ENCODE measurements around the gene NATD1. TPM values are rescaled to one million over a fixed set of nuclear protein-coding genes. Genes with fewer than 3 reads are reported as not detected.

Gene NATD1
- polyA plus RNA-seq, 1 of the 3 experiments (the other 2 are of a cell fraction) = 3.9 TPM

- Histone ChIP-seq H3K4me1 (ENCODE audit: control insufficient read depth in 1 of 2, insufficient read depth in 2 of 2, low read depth in 1 of 2, low read length in 1 of 2) (peaks cover 0 to 8% of the 10 kb centered on the region in 2 experiments; a peak in 1 of 4 replicates), H4K20me1 (ENCODE audit: insufficient read depth) (no peaks in the 10 kb centered on the region), H3K9me2 (no peaks in the 10 kb centered on the region), H3K36me3 (replicated peaks in 1 of 2; ENCODE audit: control insufficient read depth in 1 of 2, insufficient read depth in 2 of 2, low read length in 1 of 2) (no peaks in the 10 kb centered on the region), H3K4me3 (ENCODE audit: low read depth in 2 of 2, low read length in 1 of 2) (no peak overlapping the region), H3K4me2 (peak overlapping the region; percentile 88; the same call in 1 of the 2 replicates), H3F3A (replicated peaks; ENCODE audit: insufficient read depth) (no peaks in the 10 kb centered on the region), H3K9ac (no peak overlapping the region), H3K9me3 (no peaks in the 10 kb centered on the region), H3K79me2 (ENCODE audit: insufficient read depth) (no peaks in the 10 kb centered on the region), H2AFZ (ENCODE audit: low read depth) (no peak overlapping the region), H3K27ac (ENCODE audit: low read depth in 2 of 2, low read length in 1 of 2) (no peak overlapping the region), H3K27me3 (ENCODE audit: insufficient read depth) (no peaks in the 10 kb centered on the region)
- POLR2A ChIA-PET = interaction anchor here (1.1 kb wide), 1 partner anchor 12 kb away, joined by 3 read pairs; no protein-coding TSS in a partner anchor
- CTCF ChIA-PET = interaction anchor here (1.3 kb wide), 1 partner anchor 12 kb away, joined by 4 read pairs; no protein-coding TSS in a partner anchor
- no peak for DNase-seq
- no peak for TF ChIP-seq MEF2A (IDR thresholded peaks at IDR 0.05; ENCODE audit: borderline replicate concordance, low read depth)
- TF ChIP-seq NFIC (IDR thresholded peaks at IDR 0.05; ENCODE audit: borderline replicate concordance) = no peak
- no peak for TF ChIP-seq MXI1 (IDR thresholded peaks at IDR 0.05; ENCODE audit: low read depth, low read length)
- TF ChIP-seq USF1 (IDR thresholded peaks at IDR 0.05; ENCODE audit: borderline replicate concordance, low read depth) = no peak
- no peak for TF ChIP-seq POLR2AphosphoS5 (IDR thresholded peaks at IDR 0.05; ENCODE audit: low read depth, low read length)
- no peak for TF ChIP-seq MAX (IDR thresholded peaks at IDR 0.05; ENCODE audit: low read depth)
- no peak for TF ChIP-seq NRF1 (IDR thresholded peaks at IDR 0.05; ENCODE audit: low read depth, low read length)
- TF ChIP-seq SIN3A (IDR thresholded peaks at IDR 0.05; ENCODE audit: borderline replicate concordance, low read depth, low read length) = no peak
- TF ChIP-seq GATA2 (CRISPR knock-in tag; IDR thresholded peaks at IDR 0.05) = no peak
- no peak for TF ChIP-seq EZH2phosphoT487 (IDR thresholded peaks at IDR 0.05; ENCODE audit: borderline replicate concordance, low read depth)
- no peak for TF ChIP-seq TEAD4 (IDR thresholded peaks at IDR 0.05; ENCODE audit: borderline replicate concordance, insufficient read depth)
- no peak for TF ChIP-seq RCOR1 (IDR thresholded peaks at IDR 0.05; ENCODE audit: low read length)
- no peak for TF ChIP-seq EP300 (IDR thresholded peaks at IDR 0.05; ENCODE audit: borderline replicate concordance in 1 of 2, low read depth in 1 of 2, low read length in 1 of 2)
- no peak for TF ChIP-seq REST (IDR thresholded peaks at IDR 0.05; ENCODE audit: low read depth, low read length)
- no peak for TF ChIP-seq YY1 (IDR thresholded peaks at IDR 0.05; ENCODE audit: low read depth)
- whole genome bisulfite sequencing (ENCODE audit: low lambda C conversion rate) = 89% methylated on average over 10 of the region's 15 CpGs
Observed at GRCh38 chr17:21251337-21252010, 1.7 kb downstream of the NATD1 start.

All from SK-N-SH (cell line).